ENCODE data around the gene SLC35C1.
"Not testable (repeated sequence)": the region's sequence is repeated elsewhere in the genome, so short reads cannot be mapped to it uniquely, and the experiment has no call there.

The SLC35C1 gene

DNA sequence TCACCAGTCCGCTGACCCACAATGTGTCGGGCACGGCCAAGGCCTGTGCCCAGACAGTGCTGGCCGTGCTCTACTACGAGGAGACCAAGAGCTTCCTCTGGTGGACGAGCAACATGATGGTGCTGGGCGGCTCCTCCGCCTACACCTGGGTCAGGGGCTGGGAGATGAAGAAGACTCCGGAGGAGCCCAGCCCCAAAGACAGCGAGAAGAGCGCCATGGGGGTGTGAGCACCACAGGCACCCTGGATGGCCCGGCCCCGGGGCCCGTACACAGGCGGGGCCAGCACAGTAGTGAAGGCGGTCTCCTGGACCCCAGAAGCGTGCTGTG is 6.1 kb downstream of the SLC35C1 start:
- no peak for DNase-seq (ENCODE audit: low read depth)

DNA sequence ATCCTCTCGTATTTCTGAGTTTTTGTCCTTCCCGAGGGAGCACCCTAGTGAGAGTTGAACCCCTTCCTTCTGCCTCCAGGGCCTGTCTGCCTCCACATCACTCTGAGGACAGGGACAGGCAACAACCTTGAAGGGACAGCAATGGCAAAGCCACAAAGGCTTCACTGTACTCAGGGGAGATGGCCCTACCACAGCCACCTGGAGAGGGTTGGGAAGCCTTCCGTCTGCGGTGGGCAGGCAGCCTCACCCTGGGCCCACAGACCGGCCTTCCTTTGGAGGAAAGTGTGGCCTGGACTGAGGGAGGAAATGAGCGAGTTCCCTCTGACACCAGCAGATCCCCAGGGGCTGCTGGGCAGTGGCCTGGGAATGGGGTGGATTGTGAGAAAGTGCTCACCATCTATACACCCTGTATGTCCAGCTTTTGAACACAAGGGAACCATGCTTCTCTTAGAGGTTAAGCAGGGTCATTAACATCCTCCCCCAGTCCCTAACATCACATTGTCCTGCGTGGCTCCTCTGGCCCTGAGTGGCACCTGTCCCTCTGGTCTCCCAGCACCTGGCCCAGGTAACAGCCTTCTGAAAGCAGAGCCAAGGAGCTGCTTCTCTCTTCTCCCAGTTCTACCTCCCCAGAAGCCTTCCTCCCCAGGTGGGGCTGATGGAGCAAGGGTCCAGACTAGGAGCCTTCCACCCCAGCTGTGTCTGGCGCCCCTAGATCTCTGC is 6.8 kb downstream of the SLC35C1 start:
- DNase-seq (ENCODE audit: low read depth), result no peak

DNA sequence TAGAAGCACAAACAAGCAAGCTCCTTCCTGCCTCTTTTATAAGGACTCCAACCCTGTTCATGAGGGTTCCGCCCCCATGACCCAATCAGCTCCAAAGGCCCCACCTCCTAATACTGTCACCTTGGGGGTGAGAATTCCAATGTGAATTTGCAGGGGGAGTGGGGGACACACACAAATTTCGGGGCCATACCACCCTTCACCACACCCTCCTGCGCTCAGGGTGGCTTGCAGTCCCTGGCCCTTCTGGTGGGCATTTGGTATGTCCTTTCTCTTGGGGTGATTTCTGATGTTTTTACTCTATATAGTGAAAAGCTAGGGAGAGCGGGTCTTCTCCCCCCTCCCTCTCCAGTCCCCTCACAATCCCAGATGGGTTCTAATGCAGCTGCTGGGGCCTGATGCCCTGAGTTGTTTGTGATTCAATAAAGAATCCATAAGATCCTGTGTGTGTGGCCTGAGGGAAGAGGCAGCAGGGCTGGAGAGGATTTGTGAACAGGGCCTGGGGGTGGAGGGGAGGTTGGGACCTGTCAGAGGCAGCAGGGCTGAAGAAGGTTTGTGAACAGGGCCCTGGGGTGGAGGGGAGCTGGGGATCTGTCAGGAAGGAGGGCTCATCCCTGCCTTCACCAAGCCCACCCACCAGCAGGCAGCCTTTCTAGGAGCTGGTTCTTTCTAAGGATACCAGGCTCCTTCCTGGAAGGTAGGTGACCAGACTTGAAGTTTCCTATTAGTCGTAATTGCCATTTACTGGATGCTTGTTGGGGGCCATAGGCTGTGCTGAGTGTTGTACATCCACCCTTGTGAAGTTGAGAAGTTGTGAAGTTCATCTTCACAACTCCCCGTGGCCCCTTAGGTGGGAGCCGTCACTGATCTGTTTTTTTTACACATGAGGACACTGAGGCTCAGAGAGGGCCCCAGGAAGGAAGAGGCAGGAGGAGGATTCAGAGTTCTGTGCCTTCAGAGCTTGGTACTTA is 7.9 kb downstream of the SLC35C1 start:
- no peak for DNase-seq (ENCODE audit: low read depth)

DNA sequence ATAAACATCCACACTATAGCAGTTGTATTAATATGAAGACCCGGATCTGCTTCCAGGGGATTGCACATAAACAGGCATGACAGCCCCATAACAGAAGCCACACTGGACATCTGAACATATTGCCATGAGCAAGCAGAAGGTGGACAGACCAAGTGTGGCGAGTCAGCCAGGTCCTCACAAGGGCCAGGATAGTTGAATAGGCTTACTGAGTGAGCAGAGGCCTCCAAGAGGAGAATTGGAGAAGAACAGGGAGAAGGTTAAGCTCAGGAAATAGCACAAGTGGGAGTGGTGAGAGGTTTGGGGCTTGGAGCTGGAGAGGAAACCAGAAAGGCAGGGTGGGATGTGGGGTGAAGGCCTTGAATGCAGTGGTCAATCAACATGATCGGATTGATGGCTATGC is 10.8 kb downstream of the SLC35C1 start:
- no peak for DNase-seq (ENCODE audit: low read depth)

DNA sequence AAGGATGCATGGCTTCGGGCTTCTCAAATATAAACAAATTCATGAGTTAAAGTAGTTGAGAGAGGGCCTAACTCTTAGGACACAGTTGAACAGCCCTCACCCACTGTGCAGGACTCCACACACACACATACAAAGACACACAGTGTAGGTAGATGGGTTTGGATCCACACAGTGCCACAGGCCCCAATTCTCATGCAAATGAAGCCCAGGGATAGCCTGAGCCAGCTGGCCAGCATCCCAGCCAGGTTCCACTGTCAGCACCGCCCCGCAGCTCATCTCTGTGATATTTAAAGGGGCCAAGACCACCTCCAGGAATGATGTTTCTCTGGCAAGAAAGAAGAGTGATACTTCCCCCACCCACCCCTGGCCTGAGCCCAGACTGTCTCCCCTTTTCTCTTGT is 11.7 kb downstream of the SLC35C1 start:
- no peak for DNase-seq (ENCODE audit: low read depth)

DNA sequence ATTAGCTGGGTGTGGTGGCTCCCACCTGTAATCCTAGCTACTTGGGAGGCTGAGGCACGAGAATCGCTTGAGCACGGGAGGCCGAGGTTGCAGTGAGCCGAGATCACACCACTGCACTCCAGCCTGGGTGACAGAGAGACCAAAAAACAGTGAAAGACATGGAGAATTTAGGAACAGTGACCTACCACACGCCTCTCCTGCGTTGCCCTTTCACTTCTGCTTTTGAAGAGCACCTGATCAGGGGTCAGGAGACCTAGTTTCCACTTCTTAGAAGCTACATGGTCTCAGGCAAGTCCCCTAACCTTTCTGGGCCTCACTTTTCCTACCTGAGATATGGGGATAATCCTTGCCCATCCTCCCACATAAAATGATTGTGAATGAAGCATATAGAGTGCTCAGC is 12.2 kb downstream of the SLC35C1 start:
- DNase-seq (ENCODE audit: low read depth), result no peak

DNA sequence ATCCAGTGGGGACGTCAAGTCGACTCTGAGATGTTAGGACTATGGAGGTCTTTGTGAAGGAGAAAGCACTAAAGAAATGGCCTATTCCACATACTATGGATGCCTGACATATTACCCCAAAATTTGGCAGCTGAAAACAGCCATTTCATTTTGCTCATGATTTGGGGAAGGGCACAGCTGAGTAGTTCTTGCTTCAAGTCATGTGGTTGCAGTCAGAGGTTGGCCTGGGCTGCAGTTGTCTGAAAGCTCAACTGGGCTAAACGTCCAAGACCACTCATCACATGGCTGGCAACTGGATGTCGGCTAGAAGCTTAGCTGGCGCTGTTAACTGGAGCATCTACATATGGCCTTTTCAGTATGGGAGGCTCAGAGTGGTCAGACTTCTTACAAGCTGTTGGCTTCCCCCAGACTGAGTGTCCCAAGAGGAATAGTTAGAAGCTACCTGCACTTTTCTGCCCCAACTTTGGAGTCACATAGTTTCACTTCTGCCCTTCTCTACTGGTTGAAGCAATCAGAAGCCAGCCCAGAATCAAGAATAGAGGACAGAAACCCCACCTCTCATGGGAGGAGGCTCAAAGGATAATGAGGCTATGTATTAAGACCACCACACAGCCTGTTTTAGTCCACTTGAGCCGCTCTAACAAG is 14.1 kb downstream of the SLC35C1 start:
- DNase-seq (ENCODE audit: low read depth), result no peak

DNA sequence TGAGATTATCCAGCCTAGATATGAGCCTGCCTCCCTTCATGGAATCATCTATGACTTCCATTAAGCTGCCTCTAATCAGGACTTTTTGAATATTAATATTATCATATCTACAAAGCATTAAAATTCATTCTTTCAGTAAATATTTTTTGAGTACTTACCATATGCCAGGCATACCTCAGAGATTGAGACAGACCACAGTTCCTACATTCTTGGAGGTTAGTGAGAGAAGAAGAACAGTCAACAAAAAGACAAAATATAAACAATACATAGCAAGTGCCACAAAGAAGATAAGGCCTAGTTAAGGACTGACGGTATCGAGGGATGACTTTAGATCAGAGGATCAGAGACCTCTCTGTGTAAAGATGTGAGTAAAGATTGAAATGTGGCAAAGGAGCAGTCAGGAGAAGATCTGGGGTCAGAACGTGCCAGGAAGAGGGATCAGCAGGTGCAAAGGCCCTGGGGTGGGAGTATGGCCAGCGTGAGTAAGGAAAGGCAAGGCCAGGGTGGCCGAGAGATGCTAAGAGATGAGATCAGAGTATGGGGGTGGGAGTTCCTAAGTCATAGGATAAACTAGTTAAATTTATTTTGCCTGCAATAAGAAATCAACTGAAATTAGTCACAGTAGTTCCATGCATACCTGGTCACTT is 15.4 kb downstream of the SLC35C1 start:
- no peak for DNase-seq (ENCODE audit: low read depth)

DNA sequence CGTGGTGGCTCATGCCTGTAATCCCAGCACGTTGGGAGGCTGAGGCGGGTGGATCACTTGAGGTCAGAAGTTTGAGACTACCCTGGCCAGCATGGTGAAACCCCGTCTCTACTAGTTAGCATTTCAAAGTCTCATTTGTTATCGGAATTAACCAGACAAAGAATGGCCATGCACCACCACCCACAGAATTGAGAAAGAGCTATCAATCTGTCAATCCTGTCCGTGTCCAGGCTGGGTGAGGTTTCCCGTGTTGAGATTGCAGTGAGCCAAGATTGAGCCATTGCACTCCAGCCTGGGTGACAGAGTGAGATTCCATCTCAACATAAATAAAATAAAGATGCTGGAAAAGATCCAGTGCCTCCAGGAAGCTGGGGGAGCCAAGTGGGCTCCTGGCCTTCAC is 21.5 kb downstream of the SLC35C1 start:
- not testable (repeated sequence) for DNase-seq (ENCODE audit: low read depth)

DNA sequence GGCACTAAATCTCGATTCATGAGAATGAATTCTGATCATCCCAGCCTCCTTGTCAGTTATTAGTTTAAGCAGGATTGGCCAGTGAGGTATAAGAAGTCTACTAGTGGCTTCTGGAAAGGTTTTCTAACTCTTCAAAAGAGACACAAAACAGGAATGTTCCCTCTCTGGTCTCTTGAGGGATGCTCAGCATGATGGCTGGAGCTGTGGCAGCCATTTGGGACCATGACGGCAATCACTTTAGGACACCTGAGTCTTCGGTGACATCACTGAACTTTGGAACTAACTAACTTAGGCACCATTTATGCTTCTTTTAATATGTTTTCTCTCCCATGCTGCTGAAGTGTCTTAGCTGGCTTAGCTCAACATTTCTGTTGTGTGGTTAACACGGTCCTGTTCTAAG is 22.2 kb downstream of the SLC35C1 start:
- DNase-seq (ENCODE audit: low read depth), result no peak

DNA sequence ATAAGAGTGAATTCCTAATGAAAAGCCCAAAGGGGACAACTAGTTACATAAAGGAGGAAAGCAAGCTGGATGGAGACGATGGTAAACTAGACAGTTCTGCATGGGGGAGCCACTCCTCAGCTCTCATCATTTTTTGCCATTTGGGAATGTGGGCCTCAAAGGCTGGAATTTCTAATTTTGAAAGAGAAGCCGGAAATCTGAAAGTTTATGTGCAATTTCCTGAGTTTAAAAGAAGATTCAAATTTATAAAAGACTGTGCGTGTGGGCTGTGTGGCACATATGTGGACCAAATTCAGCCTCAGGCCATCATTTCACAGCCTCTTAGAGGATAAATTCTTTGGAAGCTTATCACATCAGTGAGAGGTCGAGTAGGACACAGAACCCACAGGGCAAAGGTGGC is 24.0 kb downstream of the SLC35C1 start:
- no peak for DNase-seq (ENCODE audit: low read depth)

DNA sequence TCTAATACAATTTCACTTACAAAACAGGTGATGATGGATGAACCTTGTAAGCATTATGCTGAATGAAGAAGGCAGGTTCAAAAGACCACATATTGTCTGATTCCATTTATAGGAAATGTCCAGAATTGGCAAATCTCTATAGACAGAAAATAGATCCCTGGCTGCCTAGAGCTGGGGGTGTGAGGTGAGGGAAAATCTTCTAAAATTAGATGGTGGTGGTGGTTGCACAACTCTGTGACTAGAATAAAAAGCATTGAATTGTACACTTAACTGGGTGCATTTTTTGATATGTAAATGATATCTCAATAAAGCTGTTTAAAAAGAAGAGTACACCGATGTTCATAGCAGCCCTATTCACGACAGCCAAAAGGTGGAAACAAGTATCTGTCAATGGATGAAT is 25.6 kb downstream of the SLC35C1 start:
- no peak for DNase-seq (ENCODE audit: low read depth)

DNA sequence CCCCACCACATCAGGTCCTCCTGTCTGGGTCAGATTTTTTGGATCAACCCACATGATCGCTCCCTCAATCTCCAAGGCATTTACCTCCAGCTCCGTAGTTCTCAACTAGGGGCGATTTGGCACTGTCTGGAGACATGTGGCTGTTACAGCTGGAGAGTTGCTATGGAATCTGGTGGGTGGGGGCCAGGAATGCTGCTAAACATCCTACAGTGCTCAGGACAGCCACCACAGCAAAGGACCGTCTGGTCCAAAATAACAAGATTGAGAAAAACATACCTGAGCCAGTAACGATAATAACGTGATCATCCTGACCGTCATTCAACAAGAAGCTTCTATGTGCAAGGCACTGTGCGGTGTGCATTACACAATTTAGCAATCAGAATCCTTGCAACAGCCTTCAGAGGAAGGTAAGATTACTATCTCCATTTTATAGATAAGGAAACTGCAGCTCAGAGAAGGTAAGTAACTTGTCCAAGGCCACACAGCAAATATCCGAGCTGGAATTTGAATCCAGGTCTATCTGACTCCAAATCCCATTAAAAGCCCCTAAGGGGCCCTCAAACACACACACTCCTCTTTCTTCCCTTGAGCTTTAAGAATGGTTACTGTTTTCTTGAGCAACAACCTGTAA is 28.0 kb downstream of the SLC35C1 start:
- no peak for DNase-seq (ENCODE audit: low read depth)

DNA sequence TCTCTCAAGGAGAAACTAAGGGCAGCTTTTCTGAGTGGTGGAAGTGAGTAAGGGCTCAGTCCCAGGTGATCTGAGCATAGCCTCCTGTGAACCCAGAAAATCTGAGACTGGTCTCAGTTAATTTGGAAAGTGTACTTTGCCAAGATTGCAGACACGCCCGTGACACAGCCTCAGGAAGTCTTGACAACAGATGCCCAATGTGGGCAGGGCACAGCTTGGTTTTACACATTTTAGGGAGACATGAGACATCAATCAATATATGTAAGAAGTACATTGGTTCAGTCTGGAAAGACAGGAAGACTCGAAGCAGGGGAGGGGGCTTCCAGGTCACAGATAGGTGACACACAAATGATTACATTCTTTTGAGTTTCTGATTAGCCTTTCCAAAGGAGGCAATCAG is 28.8 kb downstream of the SLC35C1 start:
- no peak for DNase-seq (ENCODE audit: low read depth)

DNA sequence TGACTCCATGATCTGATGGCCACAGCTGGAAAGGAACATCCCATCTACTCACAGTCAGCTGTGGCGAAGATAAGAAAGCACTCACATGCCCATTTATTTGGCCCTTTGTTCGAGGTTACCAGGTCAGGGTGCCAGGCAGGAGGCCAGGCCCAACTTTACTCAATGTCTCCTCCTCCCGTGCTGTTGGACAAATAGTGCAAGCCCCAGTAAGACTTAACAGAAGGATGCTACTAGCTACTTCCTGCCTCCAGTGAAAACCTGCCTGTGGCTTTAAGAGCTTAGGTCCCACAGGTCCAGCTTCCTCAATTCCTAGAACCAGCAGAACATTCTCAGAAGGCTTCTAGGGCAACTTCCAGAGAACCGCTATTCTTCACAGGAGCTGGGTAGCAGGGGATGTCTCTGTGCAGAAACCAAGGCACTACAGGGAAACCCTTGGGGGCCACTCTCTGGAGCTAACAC is 29.4 kb downstream of the SLC35C1 start:
- no peak for DNase-seq (ENCODE audit: low read depth)

DNA sequence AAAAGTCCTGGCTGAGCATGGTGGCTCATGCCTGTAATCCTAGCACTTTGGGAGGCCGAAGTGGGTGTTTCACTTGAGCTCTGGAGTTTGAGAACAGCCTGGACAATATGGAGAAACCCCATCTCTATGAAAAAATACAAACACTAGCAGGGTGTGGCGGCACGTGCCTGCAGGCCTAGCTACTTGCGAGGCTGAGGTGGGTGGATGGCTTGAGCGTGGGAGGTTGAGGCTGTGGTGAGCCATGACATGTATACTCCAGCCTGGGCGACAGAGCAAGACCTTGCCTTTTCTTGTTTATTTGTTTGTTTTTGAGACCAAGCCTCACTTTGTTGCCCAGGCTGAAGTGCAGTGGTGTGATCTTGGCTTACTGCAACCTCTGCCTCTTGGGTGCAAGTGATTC is 34.3 kb downstream of the SLC35C1 start:
- no peak for DNase-seq (ENCODE audit: low read depth)

DNA sequence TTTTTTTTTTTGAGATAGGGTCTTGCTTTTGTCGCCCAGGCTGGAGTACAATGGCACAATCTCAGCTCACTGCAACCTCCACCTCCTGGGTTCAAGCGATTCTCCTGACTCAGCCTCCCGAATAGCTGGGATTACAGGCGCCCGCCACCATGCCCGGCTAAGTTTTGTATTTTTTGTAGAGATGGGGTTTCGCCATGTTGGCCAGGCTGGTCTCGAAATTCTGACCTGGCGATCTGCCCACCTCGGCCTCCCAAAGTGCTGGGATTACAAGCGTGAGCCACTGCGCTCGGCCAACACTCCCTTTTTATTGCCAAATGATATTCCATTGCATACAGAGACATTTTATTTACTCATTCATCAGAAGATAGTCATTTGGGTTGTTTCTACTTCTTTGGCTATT is 35.3 kb downstream of the SLC35C1 start:
- not testable (repeated sequence) for DNase-seq (ENCODE audit: low read depth)

DNA sequence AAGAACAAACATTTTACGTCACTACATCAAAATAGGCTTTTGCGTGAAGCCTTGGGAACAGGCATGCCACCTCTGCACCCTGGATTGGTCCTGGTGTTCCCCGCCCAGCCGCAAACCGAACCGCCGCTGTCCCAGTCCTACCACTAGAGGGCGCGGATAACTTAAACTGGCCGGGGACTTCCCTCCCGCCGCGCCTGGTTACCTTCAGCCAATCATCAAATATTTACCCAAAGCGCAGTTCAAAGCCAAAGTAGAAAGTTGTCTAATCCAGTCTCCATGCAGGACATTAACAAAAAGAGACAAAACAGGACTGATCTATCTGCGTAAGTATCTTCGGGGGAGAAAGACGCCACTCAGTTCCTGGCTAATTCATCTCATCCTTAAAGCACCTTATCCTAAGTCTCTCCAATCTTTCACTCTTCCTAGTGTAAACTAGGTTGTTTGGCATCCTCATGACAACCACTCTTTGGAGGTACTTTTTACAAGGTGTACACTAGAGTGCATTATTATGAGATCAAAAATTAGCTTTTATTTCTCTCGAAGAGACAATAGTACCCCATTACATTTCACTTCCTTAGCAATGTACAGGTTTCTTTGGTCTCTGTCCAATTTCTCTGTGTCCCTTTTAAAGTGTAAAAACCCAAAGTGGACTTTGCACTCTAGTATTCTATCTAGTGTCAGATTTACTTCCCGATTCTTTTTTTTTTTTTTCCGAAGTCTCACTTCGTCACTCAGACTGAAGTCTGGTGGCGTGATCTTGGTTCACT is 38.4 kb downstream of the SLC35C1 start:
- DNase-seq (ENCODE audit: low read depth), result peak; percentile 89

DNA sequence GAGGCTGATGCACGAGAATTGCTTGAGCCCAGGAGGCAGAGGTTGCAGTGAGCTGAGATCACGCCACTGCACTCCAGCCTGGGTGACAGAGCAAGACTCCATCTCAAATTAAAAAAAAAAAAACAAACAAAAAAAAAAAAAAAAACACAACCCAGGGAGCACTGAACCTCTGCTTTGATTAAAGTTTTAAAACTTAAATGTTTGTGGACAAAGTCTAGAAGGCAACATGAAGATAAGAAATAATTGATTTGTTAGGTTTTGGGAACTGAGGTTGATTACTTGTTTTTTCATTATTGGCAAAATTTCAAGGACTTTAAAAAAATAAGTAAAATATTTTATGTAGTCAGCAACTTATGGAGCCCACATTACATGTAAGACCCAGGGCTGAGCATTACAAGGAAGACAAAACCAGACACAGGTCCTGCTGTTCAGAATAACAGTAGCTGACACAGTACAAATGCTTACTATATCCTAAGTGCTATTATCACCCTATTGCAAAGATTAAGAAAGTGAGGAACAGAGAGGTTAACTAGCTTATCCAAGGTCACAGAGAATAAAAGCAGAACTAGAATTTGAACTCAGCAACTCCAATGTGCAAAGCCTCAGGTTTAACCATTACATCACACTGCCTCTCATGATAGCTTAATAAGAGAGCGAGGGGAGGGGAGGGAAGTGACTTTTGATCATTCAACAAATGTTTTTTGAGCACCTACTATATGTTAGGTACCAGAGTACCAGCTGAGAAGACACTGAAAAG is 40.1 kb downstream of the SLC35C1 start:
- no peak for DNase-seq (ENCODE audit: low read depth)

DNA sequence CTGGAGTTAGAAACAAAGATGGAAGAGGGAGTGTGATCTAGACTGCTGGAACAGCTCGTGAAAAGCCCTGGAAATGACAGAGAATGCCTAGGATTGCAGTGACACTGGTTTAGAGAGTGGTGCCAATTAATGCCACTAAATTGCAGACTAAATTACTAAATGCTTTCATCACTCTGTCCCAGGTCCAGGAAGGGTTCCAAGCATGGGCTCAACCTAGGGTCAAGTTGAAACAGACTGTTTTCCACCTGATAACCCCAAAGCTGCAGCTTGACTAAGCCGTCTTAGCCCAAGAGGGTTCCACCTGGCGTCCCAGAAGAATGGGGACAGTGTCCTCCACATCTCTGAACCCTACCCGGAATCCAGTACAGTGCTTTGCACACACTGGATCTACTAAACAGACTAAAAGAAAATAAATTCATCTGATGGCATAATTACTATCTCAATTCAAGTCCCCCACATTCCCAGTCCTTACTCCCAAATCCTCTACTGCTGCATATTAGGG is 41.3 kb downstream of the SLC35C1 start:
- DNase-seq (ENCODE audit: low read depth), result no peak
